ENCODE measurements around the gene BCKDHA. TPM values are rescaled to one million over a fixed set of nuclear protein-coding genes. Genes with fewer than 3 reads are reported as not detected.

BCKDHA gene
- total RNA-seq, 1 experiment from 2014 or later, result 33.6 TPM

DNA sequence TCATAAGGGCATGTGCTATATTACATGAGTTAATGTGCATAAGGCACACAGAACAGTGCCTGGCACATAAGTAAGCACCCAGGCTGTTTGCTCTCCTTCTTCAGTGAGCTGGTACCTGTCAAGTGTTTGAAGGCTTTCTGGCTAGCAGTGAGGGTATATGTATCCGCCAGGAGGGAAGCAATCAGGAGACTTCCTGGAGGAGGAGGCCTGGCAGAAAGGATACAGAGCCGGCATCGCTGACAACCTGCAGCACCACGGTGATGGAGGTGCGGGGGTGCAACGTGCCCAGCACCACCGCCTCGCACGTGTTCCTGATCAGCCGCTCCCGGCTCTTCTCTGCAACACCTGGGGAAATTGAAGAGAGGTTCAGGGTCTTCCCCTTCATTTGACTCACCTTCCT is 6.0 kb upstream of the BCKDHA start:
- H3K4me3 Mint-ChIP-seq (ENCODE audit: unreplicated experiment), result no peak overlapping the region
- H3K4me1 Mint-ChIP-seq (ENCODE audit: insufficient read depth, unreplicated experiment), result peaks cover 16% of the 10 kb centered on the region
- DNase-seq (ENCODE audit: unreplicated experiment), result no peak
- H3K27me3 Mint-ChIP-seq (ENCODE audit: insufficient read depth, unreplicated experiment), result no peaks in the 10 kb centered on the region
- no peak overlapping the region for H3K27ac Mint-ChIP-seq (ENCODE audit: low read depth, unreplicated experiment)
- CTCF ChIA-PET, result interaction anchor here (1.0 kb wide), 1 partner anchor 203 kb away, joined by 8 read pairs; no protein-coding TSS in a partner anchor
- no peaks in the 10 kb centered on the region for H3K9me3 Mint-ChIP-seq (ENCODE audit: unreplicated experiment)
- TF ChIP-seq, protein P1, sequence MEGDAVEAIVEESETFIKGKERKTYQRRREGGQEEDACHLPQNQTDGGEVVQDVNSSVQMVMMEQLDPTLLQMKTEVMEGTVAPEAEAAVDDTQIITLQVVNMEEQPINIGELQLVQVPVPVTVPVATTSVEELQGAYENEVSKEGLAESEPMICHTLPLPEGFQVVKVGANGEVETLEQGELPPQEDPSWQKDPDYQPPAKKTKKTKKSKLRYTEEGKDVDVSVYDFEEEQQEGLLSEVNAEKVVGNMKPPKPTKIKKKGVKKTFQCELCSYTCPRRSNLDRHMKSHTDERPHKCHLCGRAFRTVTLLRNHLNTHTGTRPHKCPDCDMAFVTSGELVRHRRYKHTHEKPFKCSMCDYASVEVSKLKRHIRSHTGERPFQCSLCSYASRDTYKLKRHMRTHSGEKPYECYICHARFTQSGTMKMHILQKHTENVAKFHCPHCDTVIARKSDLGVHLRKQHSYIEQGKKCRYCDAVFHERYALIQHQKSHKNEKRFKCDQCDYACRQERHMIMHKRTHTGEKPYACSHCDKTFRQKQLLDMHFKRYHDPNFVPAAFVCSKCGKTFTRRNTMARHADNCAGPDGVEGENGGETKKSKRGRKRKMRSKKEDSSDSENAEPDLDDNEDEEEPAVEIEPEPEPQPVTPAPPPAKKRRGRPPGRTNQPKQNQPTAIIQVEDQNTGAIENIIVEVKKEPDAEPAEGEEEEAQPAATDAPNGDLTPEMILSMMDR (IDR thresholded peaks at IDR 0.05; ENCODE audit: unreplicated experiment), result no peak
- intact Hi-C loops (cut with micrococcal nuclease), result no loop called here
- H3K36me3 Mint-ChIP-seq (ENCODE audit: insufficient read depth, unreplicated experiment), result peaks cover 79% of the 10 kb centered on the region
- POLR2A ChIA-PET, result no interaction called here
- no TSS peak for BruUV-seq (replicated peaks)

DNA sequence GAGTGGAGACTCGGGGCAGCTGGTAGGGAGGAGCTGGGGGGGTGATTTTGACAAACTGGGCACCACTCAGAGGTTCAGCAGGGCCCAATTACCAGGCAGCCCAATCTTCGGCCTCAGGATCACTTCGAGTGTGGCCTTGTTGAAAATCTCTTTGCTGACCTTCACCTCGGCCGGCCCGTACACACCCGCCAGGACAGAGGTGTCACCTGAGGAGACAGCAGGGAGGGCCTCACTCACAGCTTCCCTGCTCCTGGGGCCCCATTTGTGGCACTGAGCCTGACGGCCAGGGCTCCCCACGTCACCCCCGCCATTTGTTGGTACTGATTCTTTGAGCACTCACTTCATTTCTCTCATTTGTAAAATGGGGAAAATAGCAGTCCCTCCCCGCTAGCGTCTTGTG is 4.8 kb upstream of the BCKDHA start:
- no peak for DNase-seq (ENCODE audit: unreplicated experiment)
- no TSS peak for BruUV-seq (replicated peaks)
- POLR2A ChIA-PET, result interaction anchor here (0.7 kb wide), 1 partner anchor 163 kb away, joined by 3 read pairs; no protein-coding TSS in a partner anchor
- intact Hi-C loops (cut with micrococcal nuclease), result no loop called here
- Mint-ChIP-seq H3K4me3 (ENCODE audit: unreplicated experiment) (no peak overlapping the region), H3K9me3 (ENCODE audit: unreplicated experiment) (no peaks in the 10 kb centered on the region), H3K4me1 (ENCODE audit: insufficient read depth, unreplicated experiment) (peaks cover 16% of the 10 kb centered on the region), H3K27ac (ENCODE audit: low read depth, unreplicated experiment) (no peak overlapping the region), H3K36me3 (ENCODE audit: insufficient read depth, unreplicated experiment) (peaks cover 73% of the 10 kb centered on the region), H3K27me3 (ENCODE audit: insufficient read depth, unreplicated experiment) (no peaks in the 10 kb centered on the region)
- CTCF ChIA-PET, result interaction anchor here (0.7 to 1.5 kb wide), 3 partner anchors 8 to 353 kb away, joined by 3 to 11 read pairs (median 4); no protein-coding TSS in a partner anchor
- TF ChIP-seq, protein P1 (IDR thresholded peaks at IDR 0.05; ENCODE audit: unreplicated experiment), result no peak

GRCh38 chr19:41395355-41395754 is 2.3 kb upstream of the BCKDHA start:
- Mint-ChIP-seq H3K4me1 (ENCODE audit: insufficient read depth, unreplicated experiment) (peaks cover 30% of the 10 kb centered on the region), H3K4me3 (ENCODE audit: unreplicated experiment) (peak overlapping the region; percentile 99), H3K27me3 (ENCODE audit: insufficient read depth, unreplicated experiment) (no peaks in the 10 kb centered on the region), H3K36me3 (ENCODE audit: insufficient read depth, unreplicated experiment) (peaks cover 50% of the 10 kb centered on the region), H3K9me3 (ENCODE audit: unreplicated experiment) (no peaks in the 10 kb centered on the region), H3K27ac (ENCODE audit: low read depth, unreplicated experiment) (peak overlapping the region; percentile 76)
- BruUV-seq (replicated peaks), result no TSS peak
- CTCF ChIA-PET, result interaction anchor here (0.6 to 1.0 kb wide), 2 partner anchors 87 to 175 kb away, joined by 3 read pairs; no protein-coding TSS in a partner anchor
- intact Hi-C loops (cut with micrococcal nuclease), result loop anchor here (5.0 kb wide), 1 partner anchor 43 kb away; the partner anchor contains the start of gene TGFB1
- DNase-seq (ENCODE audit: unreplicated experiment), result no peak
- POLR2A ChIA-PET, result interaction anchor here (0.7 to 2.1 kb wide), 3 partner anchors 11 to 676 kb away, joined by 3 to 7 read pairs (median 6); no protein-coding TSS in a partner anchor
- TF ChIP-seq, protein P1 (IDR thresholded peaks at IDR 0.05; ENCODE audit: unreplicated experiment), result no peak

- no peaks in the 10 kb centered on the region for H3K9me3 Mint-ChIP-seq (ENCODE audit: unreplicated experiment)
- intact Hi-C loops (cut with micrococcal nuclease), result loop anchor here (5.0 kb wide), 1 partner anchor 46 kb away; the partner anchor contains the start of gene TGFB1
- ChIA-PET POLR2A (interaction anchor here (0.9 to 2.6 kb wide), 6 partner anchors 11 to 88 kb away, joined by 3 to 19 read pairs (median 10); partner anchors contain the start of genes B9D2 and DMAC2), CTCF (interaction anchor here (0.6 to 1.0 kb wide), 2 partner anchors 33 to 86 kb away, joined by 3 read pairs; no protein-coding TSS in a partner anchor)
- peaks cover 25% of the 10 kb centered on the region for H3K4me1 Mint-ChIP-seq (ENCODE audit: insufficient read depth, unreplicated experiment)
- TF ChIP-seq, protein P1 (IDR thresholded peaks at IDR 0.05; ENCODE audit: unreplicated experiment), result no peak
- peak overlapping the region; percentile 99 for H3K4me3 Mint-ChIP-seq (ENCODE audit: unreplicated experiment)
- no TSS peak for BruUV-seq (replicated peaks)
- DNase-seq (ENCODE audit: unreplicated experiment), result no peak
- H3K27me3 Mint-ChIP-seq (ENCODE audit: insufficient read depth, unreplicated experiment), result no peaks in the 10 kb centered on the region
- H3K36me3 Mint-ChIP-seq (ENCODE audit: insufficient read depth, unreplicated experiment), result peaks cover 24% of the 10 kb centered on the region
- H3K27ac Mint-ChIP-seq (ENCODE audit: low read depth, unreplicated experiment), result peak overlapping the region; percentile 99
These were observed 416 bp downstream of the BCKDHA start for GRCh38 chr19:41398050-41398418.
